K562 (cell line): ENCODE results near the gene RALY. TPM values are rescaled to one million over a fixed set of nuclear protein-coding genes. Genes with fewer than 3 reads are reported as not detected.

ENCODE experiments used
- ATAC-seq: fragments of 200-7000 bp; cut with Tn5 transposase; 3 replicates; pipeline ENCODE4 v1.9.1; 2020; ENCODE audit warnings: moderate library complexity
- BruUV-seq: library from RNA; stranded (reverse); fragments of 400-500 nt; replicated peaks from 2 replicates; lab custom pipeline; 2021; lab: Mats Ljungman, UMichigan
- CTCF ChIA-PET: fragments of 300-600 bp; formaldehyde crosslinking; extraction: SDS; loops from one replicate; lab custom pipeline; 2021; ENCODE audit warnings: low intra/inter-chr PET ratio; lab: Yijun Ruan, JAX
- POLR2A ChIA-PET: fragments of 300-600, 350-650 bp; sonication (Branson Sonifier 250); formaldehyde crosslinking; extraction: SDS; loops from one replicate; lab custom pipeline; 2021; ENCODE audit warnings: antibody characterized with exemption, inconsistent platforms; lab: Yijun Ruan, JAX
- DNase-seq, 4 experiments: peaks; one replicate each; pipeline versions ENCODE4 v3.0.0 to v3.0.0-alpha.2; 2011 to 2018; ENCODE audit warnings: low spot score in 3 of 4, mixed read lengths in 3 of 4; ENCODE audit errors: extremely low read depth in 1 of 4
- FAIRE-seq: peaks from 2 replicates; lab custom pipeline; 2011; peaks lifted over from hg19 to GRCh38; lab: Jason Lieb, UNC
- H2AFZ ChIP-seq: 2 replicates; pipeline ENCODE4 v1.6.0; 2011; ENCODE audit warnings: low read depth, low read length, control low read depth, inconsistent platforms
- H3K27ac ChIP-seq: fragments of 200-600 bp; 3 replicates; pipeline ENCODE4 v1.8.0; 2011; ENCODE audit warnings: low read depth, mild to moderate bottlenecking, control low read depth, inconsistent platforms, low read length, moderate library complexity, mixed read lengths; ENCODE audit errors: extremely low read depth
- H3K27me3 ChIP-seq, 2 experiments: fragments of 300-600 bp in 1 of 2; 2 replicates in 1 of 2; 3 replicates in 1 of 2; pipeline versions ENCODE4 v1.6.0 to v1.8.0; 2011; ENCODE audit warnings: inconsistent platforms in 2 of 2, low read length in 2 of 2, mild to moderate bottlenecking in 1 of 2, mixed read lengths in 1 of 2, moderate library complexity in 1 of 2; ENCODE audit not compliant: control insufficient read depth in 2 of 2, insufficient read depth in 2 of 2
- H3K36me3 ChIP-seq: fragments of 300-600 bp; 3 replicates; pipeline ENCODE4 v1.8.0; 2011; ENCODE audit warnings: mild to moderate bottlenecking, low read length, inconsistent platforms; ENCODE audit not compliant: control insufficient read depth, insufficient read depth
- H3K4me1 ChIP-seq, 2 experiments: fragments of 200-600 bp in 1 of 2; replicated peaks in 1 of 2; 2 replicates in 1 of 2; 3 replicates in 1 of 2; pipeline versions ENCODE4 v1.5.1 to v1.8.0; 2011; ENCODE audit warnings: inconsistent platforms in 2 of 2, low read length in 2 of 2, mild to moderate bottlenecking in 1 of 2, mixed read lengths in 1 of 2, moderate library complexity in 1 of 2; ENCODE audit not compliant: control insufficient read depth in 2 of 2, insufficient read depth in 2 of 2
- H3K4me2 ChIP-seq: 2 replicates; pipeline ENCODE4 v1.6.1; 2011; ENCODE audit warnings: low read length, control low read depth, inconsistent platforms, mixed read lengths; ENCODE audit not compliant: insufficient read depth
- H3K4me3 ChIP-seq: fragments of 200-600 bp; sonication (generic), shearing (Covaris generic); 2 replicates; pipeline ENCODE4 v1.5.1; 2016; ENCODE audit warnings: control low read depth, inconsistent platforms
- H3K79me2 ChIP-seq: fragments of 200-600 bp; 3 replicates; pipeline ENCODE4 v1.8.0; 2011; ENCODE audit warnings: low read length, inconsistent platforms; ENCODE audit not compliant: control insufficient read depth, insufficient read depth
- H3K9ac ChIP-seq, 2 experiments: 2 replicates each; pipeline versions ENCODE4 v1.6.0 to v1.6.1; 2011; ENCODE audit warnings: low read depth in 2 of 2, low read length in 2 of 2, control low read depth in 1 of 2, inconsistent platforms in 1 of 2, mild to moderate bottlenecking in 1 of 2, mixed read lengths in 1 of 2; ENCODE audit not compliant: insufficient read depth in 1 of 2
- H3K9me1 ChIP-seq: one replicate; pipeline ENCODE4 v1.6.0; 2011; ENCODE audit warnings: inconsistent platforms, mild to moderate bottlenecking, low read length, moderate library complexity; ENCODE audit not compliant: control insufficient read depth, insufficient read depth
- H3K9me3 ChIP-seq: replicated peaks from 2 replicates; pipeline ENCODE4 v1.5.1; 2011; ENCODE audit warnings: low read depth, low read length, inconsistent platforms; ENCODE audit not compliant: control insufficient read depth, insufficient read depth
- H4K20me1 ChIP-seq: replicated peaks from 2 replicates; pipeline ENCODE4 v1.6.1; 2011; ENCODE audit warnings: low read length, inconsistent platforms, mixed read lengths; ENCODE audit not compliant: control insufficient read depth, insufficient read depth
- ESRRB ChIP-seq: fragments of 250-450 bp; sonication (Bioruptor Pico); IDR thresholded peaks from 2 replicates; pipeline ENCODE4 v1.5.0; 2020; ENCODE audit warnings: mild to moderate bottlenecking, moderate library complexity, borderline replicate concordance
- EZH2 ChIP-seq: IDR thresholded peaks from 2 replicates; pipeline ENCODE4 v1.6.1; 2012; ENCODE audit warnings: low read depth, mild to moderate bottlenecking, inconsistent platforms, low read length, borderline replicate concordance
- RNF2 ChIP-seq: sonication (generic); IDR thresholded peaks from 2 replicates; pipeline ENCODE4 v1.6.1; 2016
- ZNF717 ChIP-seq: fragments of 250-450 bp; sonication (Bioruptor Pico); IDR thresholded peaks from 2 replicates; pipeline ENCODE4 v1.5.0; 2021
- WGBS: fragments of 100-300 bp; shearing (Covaris generic); methylation state at CpG from one replicate; pipeline ENCODE4 v1.1.6; 2016; ENCODE audit warnings: low coverage, mixed read lengths; ENCODE audit not compliant: insufficient coverage; ENCODE audit errors: missing lambda C conversion rate; 5-methylcytosine and 5-hydroxymethylcytosine counted together
- in situ Hi-C: fragments of 300-500 bp; cut with MboI; formaldehyde crosslinking; loops from 4 replicates; pipeline ENCODE4 v1.15.0; 2018; ENCODE audit warnings: inconsistent platforms, mixed read lengths
- intact Hi-C: fragments of 100-400 bp; cut with micrococcal nuclease; formaldehyde crosslinking; loops from 2 replicates; pipeline ENCODE4 v1.14.2; 2022
- polyA plus RNA-seq, 8 experiments: library from polyadenylated mRNA; depleted of rRNA in 4 of 8; stranded (reverse) in 5 of 8; unstranded in 3 of 8; fragments of >200 nt; fragmentation: Nextera tagmentation in 2 of 8; fragmentation: Illumina TruSeq in 1 of 8; extraction: Ambion mirVana in 2 of 8; extraction: Trizol in 1 of 8; gene quantifications; 2 replicates each; pipeline versions ENCODE4 v1.2.1 to v1.2.3, GENCODE V29; 2011 to 2014; ENCODE audit warnings: inconsistent platforms in 1 of 8, missing spikeins in 1 of 8
- total RNA-seq, 7 experiments: library from RNA; depleted of rRNA in 6 of 7; stranded (reverse); fragments of >200 nt in 6 of 7; fragmentation: Illumina TruSeq in 2 of 7; extraction: Trizol in 2 of 7; gene quantifications; 2 replicates each; pipeline versions ENCODE4 v1.2.1 to v1.2.3, GENCODE V29; 2011 to 2021; ENCODE audit warnings: low replicate concordance in 1 of 7
- TF ChIP-seq, protein P1 (sequence below): sonication (generic); formaldehyde crosslinking; IDR thresholded peaks from 2 replicates; pipeline ENCODE4 v1.9.0; 2022; ENCODE audit warnings: mild to moderate bottlenecking, missing genetic modification reagents
- TF ChIP-seq, protein P2 (sequence below): fragments of 450-650 bp; formaldehyde crosslinking; IDR thresholded peaks from 2 replicates; pipeline ENCODE4 v1.4.0; 2022; ENCODE audit warnings: missing genetic modification characterization
- TF ChIP-seq, protein P3 (sequence below): fragments of 450-650 bp; IDR thresholded peaks from 2 replicates; pipeline ENCODE4 v1.6.1; 2016; ENCODE audit warnings: mild to moderate bottlenecking, moderate library complexity

RALY gene
- total and polyA plus RNA-seq, 9 of the 15 experiments (the other 6 are each of a cell fraction or from before 2014, with no cell fraction given) = 0.80 to 207 (median 128) TPM

DNA sequence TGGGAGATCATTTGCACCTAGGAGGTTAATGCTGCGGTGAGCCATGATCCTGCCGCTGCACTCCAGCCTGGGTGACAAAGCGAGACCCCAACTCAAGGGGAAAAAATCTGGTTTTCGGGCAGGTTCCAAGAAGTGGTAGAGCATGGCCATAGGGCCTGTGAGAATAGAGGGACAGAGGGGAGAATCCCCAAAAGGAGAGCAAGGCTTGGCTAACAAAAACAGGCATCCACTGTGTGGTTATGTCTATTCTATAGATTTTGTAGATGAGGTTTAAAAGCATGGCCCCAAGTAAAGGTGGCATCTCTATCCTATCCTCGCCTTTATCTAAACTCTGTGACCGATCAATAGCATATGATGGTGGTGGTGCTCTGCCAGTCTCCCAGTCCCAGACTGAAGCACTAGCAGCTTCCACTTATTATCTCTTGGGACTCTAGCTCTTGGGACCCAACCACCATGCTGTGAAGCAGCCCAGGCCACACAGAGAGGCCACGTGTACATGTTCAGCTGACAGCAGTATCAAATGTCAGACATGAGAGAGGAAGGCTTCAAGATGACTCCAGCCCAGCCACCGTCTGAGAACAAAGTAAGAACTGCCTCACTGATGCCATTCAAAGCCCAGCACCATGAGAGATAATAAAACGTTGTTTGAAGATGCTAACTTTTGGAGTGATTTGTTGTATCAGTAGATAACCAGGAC lies 90.7 kb downstream of the RALY start:
- no peaks in the 10 kb centered on the region for H3K27me3 ChIP-seq
- POLR2A ChIA-PET = interaction anchor here (0.6 to 3.4 kb wide), 3 partner anchors 12 to 431 kb away, joined by 3 to 23 read pairs (median 9); partner anchors contain the start of gene EIF2S2
- CTCF ChIA-PET = no interaction called here
- no TSS peak for BruUV-seq
- peaks cover 72% of the 10 kb centered on the region for H3K36me3 ChIP-seq
- H3K27ac ChIP-seq = no peak overlapping the region
- DNase-seq = peak in 1 of 4 experiments; percentile 53
- intact Hi-C loops (no loop called here), in situ Hi-C loops (no loop called here)
- WGBS = 66% methylated on average over 8 of the region's 9 CpGs
- FAIRE-seq = peak; percentile 69
- no peaks in the 10 kb centered on the region for H3K9me3 ChIP-seq
- peaks cover 21% of the 10 kb centered on the region; the same call in 1 of the 2 replicates for H4K20me1 ChIP-seq
- ATAC-seq = peak; percentile 28; the same call in 2 of the 3 replicates
- H3K9ac ChIP-seq = no peak overlapping the region
- H3K4me3 ChIP-seq = no peak overlapping the region
- peaks cover 3% of the 10 kb centered on the region for H3K9me1 ChIP-seq
- no peak overlapping the region for H2AFZ ChIP-seq
- H3K4me2 ChIP-seq = no peak overlapping the region
- peaks cover 22% of the 10 kb centered on the region; the same call in 2 of the 3 replicates for H3K79me2 ChIP-seq
- H3K4me1 ChIP-seq = peaks cover 35 to 39% of the 10 kb centered on the region in 2 experiments
- no peak for TF ChIP-seq EZH2
- TF ChIP-seq, protein P1, sequence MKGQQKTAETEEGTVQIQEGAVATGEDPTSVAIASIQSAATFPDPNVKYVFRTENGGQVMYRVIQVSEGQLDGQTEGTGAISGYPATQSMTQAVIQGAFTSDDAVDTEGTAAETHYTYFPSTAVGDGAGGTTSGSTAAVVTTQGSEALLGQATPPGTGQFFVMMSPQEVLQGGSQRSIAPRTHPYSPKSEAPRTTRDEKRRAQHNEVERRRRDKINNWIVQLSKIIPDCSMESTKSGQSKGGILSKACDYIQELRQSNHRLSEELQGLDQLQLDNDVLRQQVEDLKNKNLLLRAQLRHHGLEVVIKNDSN (CRISPR knock-in tag) = peak; percentile 47; the same call in 1 of the 2 replicates
- TF ChIP-seq, protein P2, sequence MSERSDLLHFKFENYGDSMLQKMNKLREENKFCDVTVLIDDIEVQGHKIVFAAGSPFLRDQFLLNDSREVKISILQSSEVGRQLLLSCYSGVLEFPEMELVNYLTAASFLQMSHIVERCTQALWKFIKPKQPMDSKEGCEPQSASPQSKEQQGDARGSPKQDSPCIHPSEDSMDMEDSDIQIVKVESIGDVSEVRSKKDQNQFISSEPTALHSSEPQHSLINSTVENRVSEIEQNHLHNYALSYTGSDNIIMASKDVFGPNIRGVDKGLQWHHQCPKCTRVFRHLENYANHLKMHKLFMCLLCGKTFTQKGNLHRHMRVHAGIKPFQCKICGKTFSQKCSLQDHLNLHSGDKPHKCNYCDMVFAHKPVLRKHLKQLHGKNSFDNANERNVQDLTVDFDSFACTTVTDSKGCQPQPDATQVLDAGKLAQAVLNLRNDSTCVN (CRISPR knock-in tag) = no peak
- TF ChIP-seq, protein P3, sequence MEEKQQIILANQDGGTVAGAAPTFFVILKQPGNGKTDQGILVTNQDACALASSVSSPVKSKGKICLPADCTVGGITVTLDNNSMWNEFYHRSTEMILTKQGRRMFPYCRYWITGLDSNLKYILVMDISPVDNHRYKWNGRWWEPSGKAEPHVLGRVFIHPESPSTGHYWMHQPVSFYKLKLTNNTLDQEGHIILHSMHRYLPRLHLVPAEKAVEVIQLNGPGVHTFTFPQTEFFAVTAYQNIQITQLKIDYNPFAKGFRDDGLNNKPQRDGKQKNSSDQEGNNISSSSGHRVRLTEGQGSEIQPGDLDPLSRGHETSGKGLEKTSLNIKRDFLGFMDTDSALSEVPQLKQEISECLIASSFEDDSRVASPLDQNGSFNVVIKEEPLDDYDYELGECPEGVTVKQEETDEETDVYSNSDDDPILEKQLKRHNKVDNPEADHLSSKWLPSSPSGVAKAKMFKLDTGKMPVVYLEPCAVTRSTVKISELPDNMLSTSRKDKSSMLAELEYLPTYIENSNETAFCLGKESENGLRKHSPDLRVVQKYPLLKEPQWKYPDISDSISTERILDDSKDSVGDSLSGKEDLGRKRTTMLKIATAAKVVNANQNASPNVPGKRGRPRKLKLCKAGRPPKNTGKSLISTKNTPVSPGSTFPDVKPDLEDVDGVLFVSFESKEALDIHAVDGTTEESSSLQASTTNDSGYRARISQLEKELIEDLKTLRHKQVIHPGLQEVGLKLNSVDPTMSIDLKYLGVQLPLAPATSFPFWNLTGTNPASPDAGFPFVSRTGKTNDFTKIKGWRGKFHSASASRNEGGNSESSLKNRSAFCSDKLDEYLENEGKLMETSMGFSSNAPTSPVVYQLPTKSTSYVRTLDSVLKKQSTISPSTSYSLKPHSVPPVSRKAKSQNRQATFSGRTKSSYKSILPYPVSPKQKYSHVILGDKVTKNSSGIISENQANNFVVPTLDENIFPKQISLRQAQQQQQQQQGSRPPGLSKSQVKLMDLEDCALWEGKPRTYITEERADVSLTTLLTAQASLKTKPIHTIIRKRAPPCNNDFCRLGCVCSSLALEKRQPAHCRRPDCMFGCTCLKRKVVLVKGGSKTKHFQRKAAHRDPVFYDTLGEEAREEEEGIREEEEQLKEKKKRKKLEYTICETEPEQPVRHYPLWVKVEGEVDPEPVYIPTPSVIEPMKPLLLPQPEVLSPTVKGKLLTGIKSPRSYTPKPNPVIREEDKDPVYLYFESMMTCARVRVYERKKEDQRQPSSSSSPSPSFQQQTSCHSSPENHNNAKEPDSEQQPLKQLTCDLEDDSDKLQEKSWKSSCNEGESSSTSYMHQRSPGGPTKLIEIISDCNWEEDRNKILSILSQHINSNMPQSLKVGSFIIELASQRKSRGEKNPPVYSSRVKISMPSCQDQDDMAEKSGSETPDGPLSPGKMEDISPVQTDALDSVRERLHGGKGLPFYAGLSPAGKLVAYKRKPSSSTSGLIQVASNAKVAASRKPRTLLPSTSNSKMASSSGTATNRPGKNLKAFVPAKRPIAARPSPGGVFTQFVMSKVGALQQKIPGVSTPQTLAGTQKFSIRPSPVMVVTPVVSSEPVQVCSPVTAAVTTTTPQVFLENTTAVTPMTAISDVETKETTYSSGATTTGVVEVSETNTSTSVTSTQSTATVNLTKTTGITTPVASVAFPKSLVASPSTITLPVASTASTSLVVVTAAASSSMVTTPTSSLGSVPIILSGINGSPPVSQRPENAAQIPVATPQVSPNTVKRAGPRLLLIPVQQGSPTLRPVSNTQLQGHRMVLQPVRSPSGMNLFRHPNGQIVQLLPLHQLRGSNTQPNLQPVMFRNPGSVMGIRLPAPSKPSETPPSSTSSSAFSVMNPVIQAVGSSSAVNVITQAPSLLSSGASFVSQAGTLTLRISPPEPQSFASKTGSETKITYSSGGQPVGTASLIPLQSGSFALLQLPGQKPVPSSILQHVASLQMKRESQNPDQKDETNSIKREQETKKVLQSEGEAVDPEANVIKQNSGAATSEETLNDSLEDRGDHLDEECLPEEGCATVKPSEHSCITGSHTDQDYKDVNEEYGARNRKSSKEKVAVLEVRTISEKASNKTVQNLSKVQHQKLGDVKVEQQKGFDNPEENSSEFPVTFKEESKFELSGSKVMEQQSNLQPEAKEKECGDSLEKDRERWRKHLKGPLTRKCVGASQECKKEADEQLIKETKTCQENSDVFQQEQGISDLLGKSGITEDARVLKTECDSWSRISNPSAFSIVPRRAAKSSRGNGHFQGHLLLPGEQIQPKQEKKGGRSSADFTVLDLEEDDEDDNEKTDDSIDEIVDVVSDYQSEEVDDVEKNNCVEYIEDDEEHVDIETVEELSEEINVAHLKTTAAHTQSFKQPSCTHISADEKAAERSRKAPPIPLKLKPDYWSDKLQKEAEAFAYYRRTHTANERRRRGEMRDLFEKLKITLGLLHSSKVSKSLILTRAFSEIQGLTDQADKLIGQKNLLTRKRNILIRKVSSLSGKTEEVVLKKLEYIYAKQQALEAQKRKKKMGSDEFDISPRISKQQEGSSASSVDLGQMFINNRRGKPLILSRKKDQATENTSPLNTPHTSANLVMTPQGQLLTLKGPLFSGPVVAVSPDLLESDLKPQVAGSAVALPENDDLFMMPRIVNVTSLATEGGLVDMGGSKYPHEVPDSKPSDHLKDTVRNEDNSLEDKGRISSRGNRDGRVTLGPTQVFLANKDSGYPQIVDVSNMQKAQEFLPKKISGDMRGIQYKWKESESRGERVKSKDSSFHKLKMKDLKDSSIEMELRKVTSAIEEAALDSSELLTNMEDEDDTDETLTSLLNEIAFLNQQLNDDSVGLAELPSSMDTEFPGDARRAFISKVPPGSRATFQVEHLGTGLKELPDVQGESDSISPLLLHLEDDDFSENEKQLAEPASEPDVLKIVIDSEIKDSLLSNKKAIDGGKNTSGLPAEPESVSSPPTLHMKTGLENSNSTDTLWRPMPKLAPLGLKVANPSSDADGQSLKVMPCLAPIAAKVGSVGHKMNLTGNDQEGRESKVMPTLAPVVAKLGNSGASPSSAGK = 0 out of 2 replicates have a peak, but pooled peaks have one; percentile 27
- TF ChIP-seq RNF2 = no peak
- TF ChIP-seq ZNF717 (CRISPR knock-in tag) = no peak
- no peak for TF ChIP-seq ESRRB (CRISPR knock-in tag)
